B cell (primary cell): ENCODE data around the gene SAG. TPM values are rescaled to one million over a fixed set of nuclear protein-coding genes. Genes with fewer than 3 reads are reported as not detected.
A peak's percentile ranks its signal among the peaks of the same experiment; 100 is the strongest.

Experiments used
- ATAC-seq: fragments of 200-7000 bp; cut with Tn5 transposase; one replicate; pipeline ENCODE4 v1.10.0; 2021; ENCODE audit warnings: low read depth, mild to moderate bottlenecking, moderate number of reproducible peaks, moderate library complexity
- CTCF ChIA-PET: fragments of 350-600 bp; sonication (Branson Sonifier 250); formaldehyde crosslinking; loops from one replicate; lab custom pipeline; 2021; ENCODE audit warnings: antibody characterized with exemption, inconsistent platforms; lab: Charles Lee
- POLR2A ChIA-PET: fragments of 350-600 bp; sonication (Branson Sonifier 250); formaldehyde crosslinking; loops from one replicate; lab custom pipeline; 2021; ENCODE audit warnings: antibody characterized with exemption; lab: Charles Lee
- DNase-seq: peaks from one replicate; pipeline ENCODE4 v3.0.0; 2013
- H2AFZ ChIP-seq: 2 replicates; pipeline ENCODE4 v1.6.1; 2012; ENCODE audit warnings: mild to moderate bottlenecking, low read depth, low read length; ENCODE audit not compliant: insufficient read depth, poor library complexity, severe bottlenecking
- H3K27ac ChIP-seq, 2 donors: 1 replicate in 1 of 2; 2 replicates in 1 of 2; pipeline ENCODE4 v1.5.1; 2012 to 2013; ENCODE audit warnings: low read length in 2 of 2, mild to moderate bottlenecking in 2 of 2, moderate library complexity in 1 of 2
- H3K27me3 ChIP-seq, 4 experiments: fragments of 200-600 bp in 1 of 4; sonication (generic) in 1 of 4; replicated peaks in 1 of 4; 1 replicate in 2 of 4; 2 replicates in 2 of 4; pipeline versions ENCODE4 v1.6.1 to v1.7.0; 2013 to 2016; ENCODE audit warnings: low read length in 3 of 4, mild to moderate bottlenecking in 2 of 4, mixed read lengths in 1 of 4, moderate library complexity in 1 of 4; ENCODE audit not compliant: insufficient read depth in 4 of 4, control insufficient read depth in 3 of 4; ENCODE audit errors: control extremely low read depth in 1 of 4
- H3K36me3 ChIP-seq, 2 experiments: replicated peaks in 1 of 2; 1 replicate in 1 of 2; 2 replicates in 1 of 2; pipeline versions ENCODE4 v1.6.1 to v1.7.1; 2013; ENCODE audit warnings: low read length in 1 of 2; ENCODE audit not compliant: insufficient read depth in 2 of 2, control insufficient read depth in 1 of 2; ENCODE audit errors: control extremely low read depth in 1 of 2, extremely low read depth in 1 of 2
- H3K4me1 ChIP-seq, 2 donors: fragments of 200-600 bp in 1 of 2; sonication (generic) in 1 of 2; 1 replicate in 1 of 2; 2 replicates in 1 of 2; pipeline versions ENCODE4 v1.5.1 to v1.6.1; 2013 to 2017; ENCODE audit warnings: low read length in 2 of 2; ENCODE audit not compliant: control insufficient read depth in 2 of 2, insufficient read depth in 2 of 2
- H3K4me2 ChIP-seq: replicated peaks from 2 replicates; pipeline ENCODE3; 2012; ENCODE audit warnings: mild to moderate bottlenecking, low read depth, low read length; ENCODE audit not compliant: poor library complexity, severe bottlenecking
- H3K4me3 ChIP-seq, 5 experiments: fragments of 200-600 bp in 1 of 5; sonication (generic) in 1 of 5; 1 replicate in 3 of 5; 2 replicates in 2 of 5; pipeline versions ENCODE4 v1.5.1 to v1.7.0; 2011 to 2016; ENCODE audit warnings: low read length in 4 of 5, mild to moderate bottlenecking in 4 of 5, low read depth in 2 of 5, control low read depth in 1 of 5, moderate library complexity in 1 of 5; ENCODE audit not compliant: insufficient read depth in 1 of 5; ENCODE audit errors: control extremely low read depth in 1 of 5, extremely low read depth in 1 of 5
- H3K79me2 ChIP-seq: fragments of 200-600 bp; sonication (generic); one replicate; pipeline ENCODE4 v1.6.0; 2016; ENCODE audit warnings: low read length; ENCODE audit not compliant: control insufficient read depth, insufficient read depth
- H3K9ac ChIP-seq: fragments of 200-600 bp; sonication (generic); 2 replicates; pipeline ENCODE4 v1.6.1; 2017; ENCODE audit warnings: mild to moderate bottlenecking, low read length, moderate library complexity
- H3K9me3 ChIP-seq, 3 donors: one replicate each; pipeline versions ENCODE4 v1.6.1 to v1.7.1; 2013; ENCODE audit warnings: low read length in 2 of 3; ENCODE audit not compliant: control insufficient read depth in 2 of 3, insufficient read depth in 1 of 3; ENCODE audit errors: control extremely low read depth in 1 of 3
- H4K20me1 ChIP-seq: 2 replicates; pipeline ENCODE4 v1.6.0; 2012; ENCODE audit warnings: mild to moderate bottlenecking, low read length; ENCODE audit not compliant: insufficient read depth, control insufficient read depth, poor library complexity, severe bottlenecking
- H3K27ac Mint-ChIP-seq: one replicate; pipeline ENCODE4 v1.8.0; 2021; ENCODE audit warnings: mixed read lengths
- H3K27me3 Mint-ChIP-seq: one replicate; pipeline ENCODE4 v1.8.0; 2021; ENCODE audit warnings: mixed read lengths
- H3K4me1 Mint-ChIP-seq: one replicate; pipeline ENCODE4 v1.8.0; 2021; ENCODE audit warnings: mixed read lengths
- H3K4me3 Mint-ChIP-seq: one replicate; pipeline ENCODE4 v1.8.0; 2021; ENCODE audit warnings: mixed read lengths
- H3K9me3 Mint-ChIP-seq: one replicate; pipeline ENCODE4 v1.8.0; 2022; ENCODE audit warnings: mixed read lengths; ENCODE audit not compliant: insufficient read depth
- CTCF ChIP-seq: fragments of 200-600 bp; IDR thresholded peaks from one replicate; pipeline ENCODE4 v1.8.0; 2022; ENCODE audit warnings: antibody characterized with exemption, mild to moderate bottlenecking
- EZH2 ChIP-seq: IDR thresholded peaks from 2 replicates; pipeline ENCODE4 v1.6.1; 2012; ENCODE audit warnings: borderline replicate concordance, low read depth, mild to moderate bottlenecking, moderate library complexity, low read length; ENCODE audit not compliant: insufficient read depth, poor library complexity, severe bottlenecking
- WGBS: methylation state at CpG from one replicate; pipeline ENCODE4 v1.1.5; 2013; ENCODE audit warnings: missing lambda C conversion rate; ENCODE audit not compliant: insufficient coverage; 5-methylcytosine and 5-hydroxymethylcytosine counted together
- intact Hi-C: fragments of 100-400 bp; cut with micrococcal nuclease; formaldehyde crosslinking; loops from one replicate; pipeline ENCODE4 v1.10.0; 2022
- polyA plus RNA-seq: library from polyadenylated mRNA; depleted of rRNA; stranded (reverse); fragments of >200 nt; gene quantifications from 2 replicates; pipeline ENCODE4 v1.2.3, GENCODE V29; 2012
- total RNA-seq, 2 donors: library from RNA; stranded (reverse); fragments of 120-200 nt in 1 of 2; gene quantifications; 1 replicate in 1 of 2; 2 replicates in 1 of 2; pipeline versions ENCODE4 v1.2.3 to v1.2.4, GENCODE V29; 2013 to 2022

SAG gene
- total and polyA plus RNA-seq, 2 donors (not counting 1 experiment from before 2014, with no cell fraction given) = 0.03 to 0.17 TPM

DNA sequence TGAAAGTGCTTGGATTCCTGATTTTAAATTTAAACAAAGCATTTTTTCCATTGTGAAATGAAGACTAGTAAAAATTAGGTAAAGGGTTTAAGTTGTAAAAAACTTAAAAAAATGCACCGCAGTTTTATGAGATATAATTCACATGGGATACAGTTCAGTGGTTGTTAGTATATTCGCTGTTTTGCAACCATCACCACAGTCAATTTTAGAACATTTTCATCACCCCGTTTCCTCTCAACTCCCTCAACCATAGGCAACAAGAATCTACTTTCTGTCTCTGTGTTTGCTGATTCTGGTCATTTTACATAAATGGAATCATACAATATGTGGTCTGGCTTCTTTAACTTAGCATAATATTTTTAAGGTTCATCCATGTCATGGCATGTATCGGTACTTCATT lies 50.7 kb downstream of the SAG start:
- peak overlapping the region; percentile 94 for H3K4me3 Mint-ChIP-seq
- POLR2A ChIA-PET = interaction anchor here (1.0 to 1.9 kb wide), 2 partner anchors 26 kb away, joined by 3 to 7 read pairs; no protein-coding TSS in a partner anchor
- Histone ChIP-seq H3K4me1 (peaks cover 66 to 70% of the 10 kb centered on the region in 2 donors), H3K27me3 (no peaks in the 10 kb centered on the region), H4K20me1 (no peaks in the 10 kb centered on the region), H3K79me2 (peaks cover 89% of the 10 kb centered on the region), H3K27ac (peak overlapping the region; percentile 48 to 85), H3K4me3 (peak overlapping the region; percentile 35 to 89 (median 82)), H3K4me2 (peak overlapping the region; percentile 91), H3K9ac (peak overlapping the region; percentile 85), H3K9me3 (peaks cover 0 to 1% (median 0%) of the 10 kb centered on the region in 3 donors), H2AFZ (peak overlapping the region; percentile 4), H3K36me3 (peaks cover 2 to 6% of the 10 kb centered on the region in 2 experiments)
- TF ChIP-seq EZH2 (no peak), CTCF (no peak)
- CTCF ChIA-PET = interaction anchor here (0.8 to 3.8 kb wide), 9 partner anchors 9 to 90 kb away, joined by 3 to 24 read pairs (median 5); no protein-coding TSS in a partner anchor
- intact Hi-C loops = loop anchor here (1.0 to 10.0 kb wide), 6 partner anchors 14 to 254 kb away; partner anchors contain the start of gene ATG16L1
- peaks cover 77% of the 10 kb centered on the region for H3K4me1 Mint-ChIP-seq
- H3K27me3 Mint-ChIP-seq = no peaks in the 10 kb centered on the region
- no peaks in the 10 kb centered on the region for H3K9me3 Mint-ChIP-seq
- no CpG with 5 or more reads among the region's 4 CpGs for WGBS
- H3K27ac Mint-ChIP-seq = peak overlapping the region; percentile 91
- ATAC-seq (no peak), DNase-seq (no peak)

DNA sequence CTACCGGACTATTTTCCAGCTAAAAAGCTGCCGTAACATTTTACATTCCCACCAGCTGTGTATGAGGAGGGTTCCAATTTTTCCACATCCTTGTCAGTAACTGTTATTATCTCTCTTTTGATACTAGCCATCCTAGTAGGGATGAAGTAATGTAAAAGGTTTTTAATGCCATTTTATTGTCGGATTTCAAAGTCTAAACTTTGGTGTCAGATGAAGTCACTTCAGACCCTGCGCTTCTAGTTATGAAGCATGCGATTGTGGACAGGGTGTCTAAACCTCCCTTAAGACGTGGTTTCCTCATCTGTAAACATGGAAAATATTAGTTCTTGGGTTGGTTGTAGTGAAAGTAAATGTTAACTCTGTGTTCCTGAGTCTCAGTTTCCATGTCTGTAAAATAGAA lies 51.3 kb downstream of the SAG start:
- DNase-seq (no peak), ATAC-seq (no peak)
- H3K9me3 ChIP-seq = peaks cover 3 to 6% (median 6%) of the 10 kb centered on the region in 3 donors
- Mint-ChIP-seq H3K27ac (peak overlapping the region; percentile 91), H3K4me3 (peak overlapping the region; percentile 94), H3K9me3 (peaks cover 4% of the 10 kb centered on the region), H3K4me1 (peaks cover 77% of the 10 kb centered on the region), H3K27me3 (no peaks in the 10 kb centered on the region)
- H3K9ac ChIP-seq = peak overlapping the region; percentile 85
- peaks cover 67 to 70% of the 10 kb centered on the region in 2 donors for H3K4me1 ChIP-seq
- 67% methylated on average over 1 of the region's 6 CpGs for WGBS
- peaks cover 92% of the 10 kb centered on the region for H3K79me2 ChIP-seq
- no peaks in the 10 kb centered on the region for H4K20me1 ChIP-seq
- peak overlapping the region; percentile 4 for H2AFZ ChIP-seq
- CTCF ChIA-PET = interaction anchor here (1.1 to 1.9 kb wide), 3 partner anchors 27 to 91 kb away, joined by 3 to 10 read pairs (median 4); no protein-coding TSS in a partner anchor
- peak overlapping the region; percentile 2 to 89 (median 82) for H3K4me3 ChIP-seq
- H3K4me2 ChIP-seq = peak overlapping the region; percentile 91
- peaks cover 9 to 12% of the 10 kb centered on the region in 2 experiments for H3K36me3 ChIP-seq
- H3K27me3 ChIP-seq = no peaks in the 10 kb centered on the region
- no peak for TF ChIP-seq CTCF
- no peak for TF ChIP-seq EZH2
- H3K27ac ChIP-seq = peak overlapping the region; percentile 48 to 85
- POLR2A ChIA-PET = interaction anchor here (1.0 kb wide), 1 partner anchor 26 kb away, joined by 3 read pairs; no protein-coding TSS in a partner anchor
- intact Hi-C loops = loop anchor here (1.0 to 10.0 kb wide), 6 partner anchors 14 to 254 kb away; partner anchors contain the start of gene ATG16L1
